ENCODE results near the gene POLQ.
"Not testable (repeated sequence)": the region's sequence is repeated elsewhere in the genome, so short reads cannot be mapped to it uniquely, and the experiment has no call there.

POLQ gene

GRCh38 chr3:121545574-121546455 lies at the start of gene POLQ:
Gene POLQ, minus strand, starts transcription at chr3:121545988. Its CDS starts 111 bp downstream, at chr3:121545877.
- peak; percentile 77 for DNase-seq

GRCh38 chr3:121594850-121595249 lies 49.1 kb upstream of the POLQ start:
- DNase-seq: no peak

GRCh38 chr3:121593806-121594205 lies 48.0 kb upstream of the POLQ start:
- DNase-seq: not testable (repeated sequence)

GRCh38 chr3:121592856-121593702 lies 47.3 kb upstream of the POLQ start, which contains the start of gene FBXO40:
Gene FBXO40, plus strand, starts transcription at chr3:121593379. Its CDS starts 27,197 bp downstream, at chr3:121620576.
- DNase-seq: no peak

- DNase-seq: no peak
Measured at GRCh38 chr3:121584418-121584817, 38.6 kb upstream of the POLQ start.

GRCh38 chr3:121581691-121582090 lies 35.9 kb upstream of the POLQ start:
- no peak for DNase-seq

- no peak for DNase-seq
Measured at GRCh38 chr3:121574449-121574848, 28.7 kb upstream of the POLQ start.

GRCh38 chr3:121567649-121568048 lies 21.9 kb upstream of the POLQ start, which contains the start of gene ARGFX:
Gene ARGFX, plus strand, starts transcription at chr3:121567949. Its CDS starts 2,765 bp downstream, at chr3:121570714.
- no peak for DNase-seq

GRCh38 chr3:121566773-121567172 lies 21.0 kb upstream of the POLQ start:
- DNase-seq: no peak

GRCh38 chr3:121562148-121562547 lies 16.4 kb upstream of the POLQ start:
- no peak for DNase-seq

- DNase-seq: no peak
Measured at GRCh38 chr3:121557426-121557934, 11.7 kb upstream of the POLQ start.

- no peak for DNase-seq
Measured at GRCh38 chr3:121552797-121553196, 7.0 kb upstream of the POLQ start.

- no peak for DNase-seq
Measured at GRCh38 chr3:121552379-121552778, 6.6 kb upstream of the POLQ start.

- no peak for DNase-seq
Measured at GRCh38 chr3:121545049-121545573, 677 bp downstream of the POLQ start.

GRCh38 chr3:121542924-121543323 lies 2.9 kb downstream of the POLQ start:
- DNase-seq: no peak

GRCh38 chr3:121531269-121531668 lies 14.5 kb downstream of the POLQ start:
- no peak for DNase-seq

- DNase-seq: no peak
Measured at GRCh38 chr3:121529308-121529707, 16.5 kb downstream of the POLQ start.

GRCh38 chr3:121520510-121520909 lies 25.3 kb downstream of the POLQ start:
- DNase-seq: no peak

- DNase-seq: no peak
Measured at GRCh38 chr3:121517953-121518655, 27.7 kb downstream of the POLQ start.

GRCh38 chr3:121515862-121516261 lies 29.9 kb downstream of the POLQ start:
- no peak for DNase-seq

GRCh38 chr3:121515313-121515712 lies 30.5 kb downstream of the POLQ start:
- DNase-seq: no peak

GRCh38 chr3:121514496-121514895 lies 31.3 kb downstream of the POLQ start:
- no peak for DNase-seq
